ENCODE results near the gene RPEL1.
A peak's percentile ranks its signal among the peaks of the same experiment; 100 is the strongest.

Gene RPEL1

GRCh38 chr10:103277713-103278536, 32.2 kb downstream of the RPEL1 start:
- H3K9ac ChIP-seq = peak overlapping the region; percentile 2

DNA sequence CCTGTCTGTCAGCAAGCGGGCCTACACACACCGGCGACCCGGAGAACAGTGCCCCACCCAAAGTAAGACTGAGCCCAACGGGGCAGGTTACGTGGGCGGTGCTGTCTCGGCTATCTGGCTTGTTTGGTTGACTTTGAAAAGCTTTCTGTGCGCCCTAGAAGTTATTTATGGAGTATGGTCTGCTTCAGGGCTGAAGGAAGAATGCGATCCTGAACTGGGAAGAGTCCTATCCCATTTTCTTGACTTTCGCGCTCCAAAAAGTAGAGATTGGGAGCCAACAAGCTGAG, 32.8 kb downstream of the RPEL1 start:
- H3K79me2 ChIP-seq = peaks cover 5% of the 10 kb centered on the region
- H3K27me3 ChIP-seq (ENCODE audit: control insufficient read depth, insufficient read depth, low read length) = peaks cover 17% of the 10 kb centered on the region
- TF ChIP-seq CTCF (IDR thresholded peaks at IDR 0.05) = no peak
- no peak overlapping the region for H3K4me2 ChIP-seq (ENCODE audit: low read length)
- H3K9ac ChIP-seq = no peak overlapping the region
- H3K9me3 ChIP-seq (ENCODE audit: control insufficient read depth, low read length) = no peaks in the 10 kb centered on the region
- H2AFZ ChIP-seq = peak overlapping the region; percentile 95
- no peak overlapping the region for H3K4me3 ChIP-seq (ENCODE audit: low read depth, low read length)
- H3K36me3 ChIP-seq (ENCODE audit: control insufficient read depth, insufficient read depth, low read length) = no peaks in the 10 kb centered on the region
- H3K4me1 ChIP-seq = peaks cover 25% of the 10 kb centered on the region
- H3K27ac ChIP-seq = peak overlapping the region; percentile 82

More at GRCh38 chr10:103277713-103278536, 32.2 kb downstream of the RPEL1 start:
- Histone ChIP-seq H3K4me3 (ENCODE audit: low read depth, low read length) (no peak overlapping the region), H3K4me1 (peaks cover 25% of the 10 kb centered on the region), H3K36me3 (ENCODE audit: control insufficient read depth, insufficient read depth, low read length) (no peaks in the 10 kb centered on the region), H3K27ac (peak overlapping the region; percentile 82), H3K4me2 (ENCODE audit: low read length) (peak overlapping the region; percentile 28), H3K27me3 (ENCODE audit: control insufficient read depth, insufficient read depth, low read length) (peaks cover 17% of the 10 kb centered on the region), H2AFZ (peak overlapping the region; percentile 95), H3K79me2 (peaks cover 5% of the 10 kb centered on the region), H3K9me3 (ENCODE audit: control insufficient read depth, low read length) (no peaks in the 10 kb centered on the region)
- no peak for TF ChIP-seq CTCF (IDR thresholded peaks at IDR 0.05)

- Histone ChIP-seq H3K4me1 (peaks cover 25% of the 10 kb centered on the region), H3K27me3 (ENCODE audit: control insufficient read depth, insufficient read depth, low read length) (peaks cover 17% of the 10 kb centered on the region), H3K27ac (peak overlapping the region; percentile 82), H3K9ac (no peak overlapping the region), H3K79me2 (peaks cover 5% of the 10 kb centered on the region), H3K9me3 (ENCODE audit: control insufficient read depth, low read length) (no peaks in the 10 kb centered on the region), H3K4me3 (ENCODE audit: low read depth, low read length) (no peak overlapping the region), H3K36me3 (ENCODE audit: control insufficient read depth, insufficient read depth, low read length) (no peaks in the 10 kb centered on the region), H2AFZ (no peak overlapping the region), H3K4me2 (ENCODE audit: low read length) (no peak overlapping the region)
- TF ChIP-seq CTCF (IDR thresholded peaks at IDR 0.05) = no peak
These were observed 33.2 kb downstream of the RPEL1 start for GRCh38 chr10:103278862-103279298.

- Histone ChIP-seq H3K79me2 (peaks cover 8% of the 10 kb centered on the region), H3K36me3 (ENCODE audit: control insufficient read depth, insufficient read depth, low read length) (no peaks in the 10 kb centered on the region), H3K9ac (no peak overlapping the region), H3K27me3 (ENCODE audit: control insufficient read depth, insufficient read depth, low read length) (peaks cover 17% of the 10 kb centered on the region), H3K9me3 (ENCODE audit: control insufficient read depth, low read length) (no peaks in the 10 kb centered on the region), H3K27ac (no peak overlapping the region), H3K4me1 (peaks cover 25% of the 10 kb centered on the region), H3K4me3 (ENCODE audit: low read depth, low read length) (no peak overlapping the region), H2AFZ (no peak overlapping the region), H3K4me2 (ENCODE audit: low read length) (no peak overlapping the region)
- no peak for TF ChIP-seq CTCF (IDR thresholded peaks at IDR 0.05)
These were observed 34.3 kb downstream of the RPEL1 start for GRCh38 chr10:103280031-103280430.

DNA sequence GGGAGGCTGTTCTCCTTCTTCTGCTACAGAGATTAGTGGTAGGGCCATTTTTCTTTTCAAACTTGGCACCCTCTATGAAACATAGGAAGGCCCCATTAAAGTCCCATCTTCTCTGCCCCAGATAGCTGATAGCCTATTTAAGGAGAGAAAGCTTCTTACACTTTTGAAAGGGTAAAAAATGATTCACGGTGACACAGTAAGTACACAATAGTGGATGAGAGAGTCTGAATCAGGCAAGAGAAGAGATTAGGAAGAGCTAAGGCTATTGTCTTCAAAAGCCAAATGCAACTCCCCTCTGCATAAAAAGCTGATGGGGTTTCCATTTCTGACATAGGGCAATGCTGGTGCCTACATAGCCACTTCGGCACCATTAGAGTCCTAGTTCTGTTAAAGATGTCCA, 34.8 kb downstream of the RPEL1 start:
- no peak for TF ChIP-seq CTCF (IDR thresholded peaks at IDR 0.05)
- Histone ChIP-seq H3K27ac (no peak overlapping the region), H3K79me2 (peaks cover 13% of the 10 kb centered on the region), H3K4me2 (ENCODE audit: low read length) (no peak overlapping the region), H3K9ac (no peak overlapping the region), H3K4me1 (peaks cover 22% of the 10 kb centered on the region), H3K27me3 (ENCODE audit: control insufficient read depth, insufficient read depth, low read length) (peaks cover 13% of the 10 kb centered on the region), H3K4me3 (ENCODE audit: low read depth, low read length) (no peak overlapping the region), H3K36me3 (ENCODE audit: control insufficient read depth, insufficient read depth, low read length) (no peaks in the 10 kb centered on the region), H3K9me3 (ENCODE audit: control insufficient read depth, low read length) (no peaks in the 10 kb centered on the region), H2AFZ (no peak overlapping the region)
